IPS-18a (cell line): ENCODE data around the gene ATF4.

Experiments
- H3K27ac ChIP-seq: one replicate; pipeline ENCODE4 v1.5.1; 2013; ENCODE audit warnings: low read length
- H3K27me3 ChIP-seq: one replicate; pipeline ENCODE4 v1.6.1; 2013; ENCODE audit warnings: mild to moderate bottlenecking, low read length; ENCODE audit not compliant: control insufficient read depth, insufficient read depth
- H3K36me3 ChIP-seq: one replicate; pipeline ENCODE4 v1.6.1; 2013; ENCODE audit warnings: low read depth, low read length; ENCODE audit not compliant: control insufficient read depth
- H3K4me1 ChIP-seq: one replicate; pipeline ENCODE4 v1.6.1; 2013; ENCODE audit warnings: low read depth, low read length; ENCODE audit not compliant: control insufficient read depth
- H3K4me3 ChIP-seq: one replicate; pipeline ENCODE4 v1.5.1; 2013; ENCODE audit warnings: low read length
- H3K9ac ChIP-seq: one replicate; pipeline ENCODE4 v1.6.1; 2013; ENCODE audit warnings: mild to moderate bottlenecking, low read length, moderate library complexity
- H3K9me3 ChIP-seq: one replicate; pipeline ENCODE4 v1.6.1; 2013; ENCODE audit warnings: low read depth, low read length; ENCODE audit not compliant: control insufficient read depth

Gene ATF4

GRCh38 chr22:39520226-39521105, at the start of gene ATF4:
ATF4 (plus strand) TSS chr22:39520562; CDS start chr22:39521446, 884 bp downstream.
- Histone ChIP-seq H3K9me3 (no peaks in the 10 kb centered on the region), H3K4me1 (peaks cover 11% of the 10 kb centered on the region), H3K36me3 (peaks cover 51% of the 10 kb centered on the region), H3K4me3 (peak within 1 kb of the TSS; percentile 99), H3K27ac (peak within 1 kb of the TSS; percentile 100), H3K9ac (peak within 1 kb of the TSS; percentile 99), H3K27me3 (peaks cover 27% of the 10 kb centered on the region)

- H3K27ac ChIP-seq, result no peak overlapping the region
- H3K27me3 ChIP-seq, result no peaks in the 10 kb centered on the region
- no peak overlapping the region for H3K9ac ChIP-seq
- H3K9me3 ChIP-seq, result no peaks in the 10 kb centered on the region
- H3K4me3 ChIP-seq, result no peak overlapping the region
- H3K36me3 ChIP-seq, result no peaks in the 10 kb centered on the region
- peaks cover 34% of the 10 kb centered on the region for H3K4me1 ChIP-seq
Observed at GRCh38 chr22:39471381-39472141, 48.8 kb upstream of the ATF4 start.

- no peak overlapping the region for H3K27ac ChIP-seq
- no peak overlapping the region for H3K4me3 ChIP-seq
- no peaks in the 10 kb centered on the region for H3K36me3 ChIP-seq
- H3K27me3 ChIP-seq, result no peaks in the 10 kb centered on the region
- no peaks in the 10 kb centered on the region for H3K9me3 ChIP-seq
- no peak overlapping the region for H3K9ac ChIP-seq
- H3K4me1 ChIP-seq, result peaks cover 34% of the 10 kb centered on the region
Observed at GRCh38 chr22:39472570-39473556, 47.5 kb upstream of the ATF4 start.

GRCh38 chr22:39473851-39474250, 46.5 kb upstream of the ATF4 start:
- peaks cover 34% of the 10 kb centered on the region for H3K4me1 ChIP-seq
- H3K9ac ChIP-seq, result no peak overlapping the region
- H3K27me3 ChIP-seq, result no peaks in the 10 kb centered on the region
- no peak overlapping the region for H3K27ac ChIP-seq
- no peaks in the 10 kb centered on the region for H3K36me3 ChIP-seq
- H3K9me3 ChIP-seq, result no peaks in the 10 kb centered on the region
- no peak overlapping the region for H3K4me3 ChIP-seq

GRCh38 chr22:39474351-39475111, 45.8 kb upstream of the ATF4 start:
- Histone ChIP-seq H3K4me3 (no peak overlapping the region), H3K9ac (no peak overlapping the region), H3K27ac (no peak overlapping the region), H3K4me1 (peaks cover 32% of the 10 kb centered on the region), H3K36me3 (no peaks in the 10 kb centered on the region), H3K27me3 (no peaks in the 10 kb centered on the region), H3K9me3 (no peaks in the 10 kb centered on the region)

- H3K27ac ChIP-seq, result no peak overlapping the region
- H3K4me1 ChIP-seq, result peaks cover 26% of the 10 kb centered on the region
- no peaks in the 10 kb centered on the region for H3K9me3 ChIP-seq
- H3K36me3 ChIP-seq, result no peaks in the 10 kb centered on the region
- H3K27me3 ChIP-seq, result no peaks in the 10 kb centered on the region
- no peak overlapping the region for H3K9ac ChIP-seq
- H3K4me3 ChIP-seq, result no peak overlapping the region
Observed at GRCh38 chr22:39475337-39475736, 45.0 kb upstream of the ATF4 start.

- no peak overlapping the region for H3K9ac ChIP-seq
- H3K36me3 ChIP-seq, result no peaks in the 10 kb centered on the region
- H3K4me1 ChIP-seq, result peaks cover 21% of the 10 kb centered on the region
- H3K27me3 ChIP-seq, result no peaks in the 10 kb centered on the region
- H3K9me3 ChIP-seq, result no peaks in the 10 kb centered on the region
- no peak overlapping the region for H3K4me3 ChIP-seq
- no peak overlapping the region for H3K27ac ChIP-seq
Observed at GRCh38 chr22:39475902-39476301, 44.5 kb upstream of the ATF4 start.

- H3K36me3 ChIP-seq, result no peaks in the 10 kb centered on the region
- H3K4me3 ChIP-seq, result no peak overlapping the region
- H3K9me3 ChIP-seq, result no peaks in the 10 kb centered on the region
Observed at GRCh38 chr22:39476664-39477063, 43.7 kb upstream of the ATF4 start.

GRCh38 chr22:39477542-39477941, 42.8 kb upstream of the ATF4 start:
- H3K27me3 ChIP-seq, result no peaks in the 10 kb centered on the region
- peaks cover 5% of the 10 kb centered on the region for H3K4me1 ChIP-seq
- no peaks in the 10 kb centered on the region for H3K36me3 ChIP-seq

More at GRCh38 chr22:39476664-39477063, 43.7 kb upstream of the ATF4 start:
- no peaks in the 10 kb centered on the region for H3K27me3 ChIP-seq
- H3K9ac ChIP-seq, result no peak overlapping the region
- peaks cover 14% of the 10 kb centered on the region for H3K4me1 ChIP-seq
- no peak overlapping the region for H3K27ac ChIP-seq

GRCh38 chr22:39478441-39478850, 41.9 kb upstream of the ATF4 start:
- no peak overlapping the region for H3K27ac ChIP-seq
- no peak overlapping the region for H3K9ac ChIP-seq
- no peaks in the 10 kb centered on the region for H3K27me3 ChIP-seq
- peaks cover 4% of the 10 kb centered on the region for H3K4me1 ChIP-seq
- no peaks in the 10 kb centered on the region for H3K9me3 ChIP-seq
- no peaks in the 10 kb centered on the region for H3K36me3 ChIP-seq
- H3K4me3 ChIP-seq, result no peak overlapping the region

More at GRCh38 chr22:39477542-39477941, 42.8 kb upstream of the ATF4 start:
- H3K27ac ChIP-seq, result no peak overlapping the region
- H3K4me3 ChIP-seq, result no peak overlapping the region
- no peak overlapping the region for H3K9ac ChIP-seq
- H3K9me3 ChIP-seq, result no peaks in the 10 kb centered on the region
